H9 (cell line): ENCODE results near the gene DNAJC7. TPM values are rescaled to one million over a fixed set of nuclear protein-coding genes. Genes with fewer than 3 reads are reported as not detected.

Experiments used
- DNase-seq: peaks from one replicate; pipeline ENCODE4 v3.0.0-alpha.2; 2017
- H2AFZ ChIP-seq: one replicate; pipeline ENCODE4 v1.6.1; 2013; ENCODE audit warnings: mild to moderate bottlenecking, low read length, control low read depth, moderate library complexity
- H2AK5ac ChIP-seq: 2 replicates; pipeline ENCODE4 v1.6.1; 2013; ENCODE audit warnings: low read length, control low read depth, mixed read lengths; ENCODE audit not compliant: insufficient read length
- H2BK120ac ChIP-seq: one replicate; pipeline ENCODE4 v1.6.1; 2013; ENCODE audit warnings: low read depth, mild to moderate bottlenecking, low read length, control low read depth, inconsistent platforms; ENCODE audit not compliant: poor library complexity, severe bottlenecking
- H2BK12ac ChIP-seq: 2 replicates; pipeline ENCODE4 v1.6.1; 2013; ENCODE audit warnings: low read length, control low read depth, mixed read lengths, low read depth; ENCODE audit not compliant: insufficient read length
- H2BK15ac ChIP-seq: 2 replicates; pipeline ENCODE4 v1.6.1; 2013; ENCODE audit warnings: low read depth, low read length, control low read depth
- H2BK20ac ChIP-seq: one replicate; pipeline ENCODE4 v1.6.1; 2013; ENCODE audit warnings: low read depth, mild to moderate bottlenecking, low read length, control low read depth, inconsistent platforms; ENCODE audit not compliant: poor library complexity, severe bottlenecking
- H2BK5ac ChIP-seq: 2 replicates; pipeline ENCODE4 v1.6.1; 2013; ENCODE audit warnings: low read length, control low read depth, mixed read lengths; ENCODE audit not compliant: insufficient read length
- H3K14ac ChIP-seq: 2 replicates; pipeline ENCODE4 v1.6.1; 2013; ENCODE audit warnings: low read length, control low read depth; ENCODE audit not compliant: insufficient read depth
- H3K18ac ChIP-seq: 2 replicates; pipeline ENCODE4 v1.6.1; 2013; ENCODE audit warnings: low read depth, mild to moderate bottlenecking, mixed read lengths, low read length, control low read depth; ENCODE audit not compliant: insufficient read length
- H3K23ac ChIP-seq: 2 replicates; pipeline ENCODE4 v1.6.1; 2013; ENCODE audit warnings: low read length, control low read depth, mixed read lengths, low read depth; ENCODE audit not compliant: insufficient read length
- H3K23me2 ChIP-seq: 2 replicates; pipeline ENCODE4 v1.6.1; 2013; ENCODE audit warnings: low read depth, mild to moderate bottlenecking, mixed read lengths, low read length, control low read depth; ENCODE audit not compliant: insufficient read length, poor library complexity, severe bottlenecking
- H3K27ac ChIP-seq: 2 replicates; pipeline ENCODE4 v1.5.1; 2013; ENCODE audit warnings: low read length, control low read depth, mixed read lengths, low read depth; ENCODE audit not compliant: insufficient read length
- H3K27me3 ChIP-seq: 2 replicates; pipeline ENCODE4 v1.6.1; 2013; ENCODE audit warnings: low read length, control low read depth, inconsistent platforms; ENCODE audit not compliant: insufficient read depth
- H3K4ac ChIP-seq: 2 replicates; pipeline ENCODE4 v1.6.1; 2013; ENCODE audit warnings: low read depth, mild to moderate bottlenecking, control low read depth, inconsistent platforms, low read length, moderate library complexity
- H3K4me1 ChIP-seq: 2 replicates; pipeline ENCODE4 v1.6.1; 2013; ENCODE audit warnings: low read length, control low read depth, inconsistent platforms; ENCODE audit not compliant: insufficient read depth
- H3K4me2 ChIP-seq: 2 replicates; pipeline ENCODE4 v1.6.1; 2013; ENCODE audit warnings: low read length, control low read depth, mixed read lengths; ENCODE audit not compliant: insufficient read length, insufficient read depth
- H3K56ac ChIP-seq: 2 replicates; pipeline ENCODE4 v1.6.1; 2013; ENCODE audit warnings: low read depth, mild to moderate bottlenecking, mixed read lengths, low read length, control low read depth; ENCODE audit not compliant: insufficient read length
- H3K79me1 ChIP-seq: 2 replicates; pipeline ENCODE4 v1.6.1; 2013; ENCODE audit warnings: low read depth, mild to moderate bottlenecking, moderate library complexity, low read length, control low read depth, inconsistent platforms; ENCODE audit not compliant: insufficient read depth, poor library complexity, severe bottlenecking
- H3K79me2 ChIP-seq: 2 replicates; pipeline ENCODE4 v1.6.1; 2013; ENCODE audit warnings: low read length, control low read depth, inconsistent platforms; ENCODE audit not compliant: insufficient read depth
- H3K9ac ChIP-seq: 2 replicates; pipeline ENCODE4 v1.6.1; 2013; ENCODE audit warnings: low read length, control low read depth, mixed read lengths; ENCODE audit not compliant: insufficient read length; ENCODE audit errors: extremely low read depth
- H3K9me3 ChIP-seq: one replicate; pipeline ENCODE4 v1.6.1; 2013; ENCODE audit warnings: low read depth, low read length, inconsistent platforms; ENCODE audit not compliant: control insufficient read depth
- H3T11ph ChIP-seq: one replicate; pipeline ENCODE4 v1.6.1; 2013; ENCODE audit warnings: mild to moderate bottlenecking, low read length, control low read depth, inconsistent platforms
- H4K20me1 ChIP-seq: one replicate; pipeline ENCODE4 v1.6.1; 2013; ENCODE audit not compliant: control insufficient read depth, insufficient read length, insufficient read depth
- H4K5ac ChIP-seq: 2 replicates; pipeline ENCODE4 v1.6.1; 2013; ENCODE audit warnings: low read depth, mild to moderate bottlenecking, mixed read lengths, low read length, control low read depth; ENCODE audit not compliant: insufficient read length
- H4K8ac ChIP-seq: replicated peaks from 2 replicates; pipeline ENCODE4 v1.6.1; 2013; ENCODE audit warnings: low read length, control low read depth, mixed read lengths, low read depth; ENCODE audit not compliant: insufficient read length
- H4K91ac ChIP-seq: 2 replicates; pipeline ENCODE4 v1.6.1; 2013; ENCODE audit warnings: low read depth, mild to moderate bottlenecking, moderate library complexity, mixed read lengths, low read length, control low read depth; ENCODE audit not compliant: insufficient read length
- H3K27ac Mint-ChIP-seq, 3 experiments: 2 replicates in 2 of 3; 3 replicates in 1 of 3; pipeline ENCODE4 v1.8.0; 2020 to 2021; ENCODE audit warnings: mixed read lengths in 3 of 3, mild to moderate bottlenecking in 1 of 3, moderate library complexity in 1 of 3
- H3K27me3 Mint-ChIP-seq: 2 replicates; pipeline ENCODE4 v1.8.0; 2021; ENCODE audit warnings: low read depth, mild to moderate bottlenecking, moderate library complexity, mixed read lengths
- H3K36me3 Mint-ChIP-seq, 3 experiments: 2 replicates in 2 of 3; 3 replicates in 1 of 3; pipeline ENCODE4 v1.8.0; 2020 to 2021; ENCODE audit warnings: low read depth in 3 of 3, mixed read lengths in 3 of 3; ENCODE audit not compliant: insufficient read depth in 1 of 3
- H3K4me1 Mint-ChIP-seq, 2 experiments: 2 replicates each; pipeline ENCODE4 v1.8.0; 2020; ENCODE audit warnings: mixed read lengths in 2 of 2
- H3K4me3 Mint-ChIP-seq, 2 experiments: 2 replicates in 1 of 2; 3 replicates in 1 of 2; pipeline ENCODE4 v1.8.0; 2020 to 2021; ENCODE audit warnings: mild to moderate bottlenecking in 2 of 2, mixed read lengths in 2 of 2, moderate library complexity in 1 of 2
- H3K9me3 Mint-ChIP-seq, 2 experiments: 2 replicates in 1 of 2; 3 replicates in 1 of 2; pipeline ENCODE4 v1.8.0; 2020; ENCODE audit warnings: mild to moderate bottlenecking in 2 of 2, mixed read lengths in 2 of 2, moderate library complexity in 1 of 2
- WGBS: extraction: QIAGEN DNeasy Blood & Tissue Kit; methylation state at CpG from one replicate; pipeline ENCODE4 v1.1.7; 2013; ENCODE audit warnings: missing lambda C conversion rate, low lambda C conversion rate, mixed read lengths; ENCODE audit not compliant: insufficient read length; ENCODE audit errors: extremely low coverage; 5-methylcytosine and 5-hydroxymethylcytosine counted together
- total RNA-seq: library from RNA; stranded (reverse); gene quantifications from 2 replicates; pipeline ENCODE4 v1.2.1, GENCODE V29; 2021
- TF ChIP-seq, protein P1 (sequence below): fragments of 200-600 bp; sonication (generic); conservative IDR thresholded peaks from 3 replicates; pipeline ENCODE4 v1.8.0; 2021; ENCODE audit warnings: antibody characterized with exemption, mild to moderate bottlenecking

Gene DNAJC7
- total RNA-seq, 1 experiment from 2014 or later: 141 TPM

- Histone ChIP-seq H3K9ac (no peak overlapping the region), H2BK5ac (no peak overlapping the region), H3K27ac (no peak overlapping the region), H3K14ac (no peak overlapping the region; the same call in 1 of the 2 replicates), H3K23me2 (no peaks in the 10 kb centered on the region), H2AK5ac (no peak overlapping the region), H2BK12ac (no peak overlapping the region), H3K79me2 (no peaks in the 10 kb centered on the region), H3T11ph (no peak overlapping the region), H3K9me3 (no peaks in the 10 kb centered on the region), H3K56ac (no peak overlapping the region), H4K8ac (no peak overlapping the region), H2BK120ac (no peak overlapping the region), H3K79me1 (no peaks in the 10 kb centered on the region), H3K4ac (no peak overlapping the region), H3K27me3 (no peaks in the 10 kb centered on the region), H4K20me1 (no peaks in the 10 kb centered on the region), H4K91ac (no peak overlapping the region), H2BK15ac (no peak overlapping the region), H4K5ac (no peak overlapping the region), H3K23ac (no peak overlapping the region), H3K18ac (no peak overlapping the region), H3K4me1 (peaks cover 2% of the 10 kb centered on the region; the same call in 1 of the 2 replicates), H3K4me2 (no peak overlapping the region), H2AFZ (no peak overlapping the region), H2BK20ac (no peak overlapping the region)
- WGBS: no CpG with 5 or more reads among the region's 2 CpGs
- DNase-seq: no peak
- H3K27me3 Mint-ChIP-seq: peaks cover 3% of the 10 kb centered on the region; the same call in 1 of the 2 replicates
- TF ChIP-seq, protein P1, sequence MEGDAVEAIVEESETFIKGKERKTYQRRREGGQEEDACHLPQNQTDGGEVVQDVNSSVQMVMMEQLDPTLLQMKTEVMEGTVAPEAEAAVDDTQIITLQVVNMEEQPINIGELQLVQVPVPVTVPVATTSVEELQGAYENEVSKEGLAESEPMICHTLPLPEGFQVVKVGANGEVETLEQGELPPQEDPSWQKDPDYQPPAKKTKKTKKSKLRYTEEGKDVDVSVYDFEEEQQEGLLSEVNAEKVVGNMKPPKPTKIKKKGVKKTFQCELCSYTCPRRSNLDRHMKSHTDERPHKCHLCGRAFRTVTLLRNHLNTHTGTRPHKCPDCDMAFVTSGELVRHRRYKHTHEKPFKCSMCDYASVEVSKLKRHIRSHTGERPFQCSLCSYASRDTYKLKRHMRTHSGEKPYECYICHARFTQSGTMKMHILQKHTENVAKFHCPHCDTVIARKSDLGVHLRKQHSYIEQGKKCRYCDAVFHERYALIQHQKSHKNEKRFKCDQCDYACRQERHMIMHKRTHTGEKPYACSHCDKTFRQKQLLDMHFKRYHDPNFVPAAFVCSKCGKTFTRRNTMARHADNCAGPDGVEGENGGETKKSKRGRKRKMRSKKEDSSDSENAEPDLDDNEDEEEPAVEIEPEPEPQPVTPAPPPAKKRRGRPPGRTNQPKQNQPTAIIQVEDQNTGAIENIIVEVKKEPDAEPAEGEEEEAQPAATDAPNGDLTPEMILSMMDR: no peak
- no peaks in the 10 kb centered on the region for H3K9me3 Mint-ChIP-seq
- H3K4me1 Mint-ChIP-seq: peaks cover 36 to 37% of the 10 kb centered on the region in 2 experiments
- no peaks in the 10 kb centered on the region; a peak in 2 of 7 replicates for H3K36me3 Mint-ChIP-seq
- no peak overlapping the region for H3K4me3 Mint-ChIP-seq
- peak overlapping the region in 2 of 3 experiments; percentile 32 to 71; a peak in 4 of 7 replicates for H3K27ac Mint-ChIP-seq
Observed at GRCh38 chr17:41959030-41959335, 58.3 kb downstream of the DNAJC7 start.
